DMS114 treated with DMSO at 0.1 percent for 48 hours (cell line): ENCODE data around the gene GPSM3.
"Not testable (repeated sequence)": the region's sequence is repeated elsewhere in the genome, so short reads cannot be mapped to it uniquely, and the experiment has no call there.

ENCODE experiments used
- DNase-seq: peaks from one replicate; lab custom pipeline; 2025; ENCODE audit not compliant: unreplicated experiment; lab: John Stamatoyannopoulos, UW

The GPSM3 gene

DNA sequence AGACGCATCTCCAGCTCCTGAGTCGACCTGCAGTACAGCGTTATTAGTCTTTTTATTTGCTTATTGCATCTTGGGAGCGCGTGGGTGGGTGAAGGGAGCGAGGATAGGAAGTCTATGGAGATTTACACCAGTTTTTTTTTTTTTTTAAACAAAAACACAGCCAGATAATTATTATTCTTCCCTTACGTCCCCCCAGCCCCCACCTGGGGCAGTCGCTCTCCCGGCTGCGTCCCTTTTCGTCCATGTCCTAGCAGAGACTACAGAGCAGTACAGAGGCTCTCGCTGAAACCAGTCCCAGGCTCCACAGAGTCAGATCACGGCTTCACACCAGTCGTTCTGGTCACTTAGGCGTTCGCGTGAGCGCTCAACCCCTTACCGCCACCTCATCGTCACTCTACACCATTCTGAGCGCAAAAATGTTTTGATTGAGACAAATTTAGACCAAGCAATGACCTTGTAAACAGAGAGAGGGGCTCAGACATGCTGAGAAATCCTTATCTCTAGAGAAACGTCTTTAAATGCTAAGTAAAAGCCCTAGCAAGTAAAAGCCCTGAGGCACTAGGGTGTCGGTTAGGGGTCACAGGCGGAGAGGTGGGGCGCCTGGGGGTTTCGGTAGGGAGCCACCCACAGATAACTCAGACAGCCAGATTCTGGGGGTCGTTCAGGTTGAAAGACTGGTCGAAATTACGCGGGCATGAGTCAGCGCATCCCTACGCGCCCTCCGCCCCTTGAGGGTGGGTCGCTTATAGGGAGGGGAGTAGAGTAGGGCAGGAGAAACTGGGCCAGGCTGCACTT, 39.5 kb downstream of the GPSM3 start:
- DNase-seq: no peak

DNA sequence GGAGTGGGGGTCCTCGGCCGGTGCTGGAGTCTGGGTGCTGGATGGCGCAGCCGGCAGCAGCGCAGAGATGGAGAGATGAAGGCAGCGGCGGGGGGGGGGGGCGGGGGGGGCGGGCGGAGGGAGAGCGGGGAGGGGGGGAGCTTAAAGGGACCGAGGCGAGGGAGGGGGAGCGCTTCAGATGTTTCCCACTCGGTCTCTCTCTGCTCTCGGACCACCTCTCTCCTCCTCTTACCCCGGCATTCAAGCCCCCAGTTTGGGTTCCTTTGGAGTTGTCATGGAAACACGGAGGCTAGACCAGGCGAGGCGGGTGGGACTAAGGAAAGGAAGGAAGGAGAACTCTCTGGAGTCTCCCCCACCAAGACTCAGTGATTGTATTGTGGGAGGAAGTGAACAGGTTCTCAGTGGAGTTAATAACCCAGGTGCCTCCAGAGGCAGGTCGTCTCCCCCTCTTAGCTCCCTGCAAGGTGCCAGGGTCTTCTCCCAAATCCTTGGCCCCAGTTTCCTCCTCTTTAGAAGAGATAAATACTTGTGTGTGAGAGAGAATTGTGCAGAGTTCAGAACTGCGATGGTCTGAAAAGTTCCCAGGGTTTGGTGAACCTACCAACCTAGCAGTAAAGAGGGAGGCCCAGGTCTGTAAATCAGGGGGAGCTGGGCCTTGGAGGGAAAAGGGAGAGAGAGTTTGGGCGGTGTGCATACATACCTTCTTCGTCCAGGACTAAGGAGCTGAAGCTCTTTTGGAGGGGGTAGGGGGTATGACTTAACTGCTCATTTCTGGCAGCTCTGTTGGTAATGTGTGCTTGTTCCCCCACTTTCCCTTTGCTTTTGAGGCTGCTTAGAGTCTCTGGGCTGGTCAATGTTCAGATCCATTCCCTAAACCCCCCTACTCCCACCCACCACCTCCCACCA, 40.3 kb downstream of the GPSM3 start, which contains the start of gene PRRT1:
TSS of gene PRRT1 (minus strand) at position 77 of the 906 bp plus-strand sequence. CDS start 112 bp downstream, outside the sequence.
- no peak for DNase-seq

DNA sequence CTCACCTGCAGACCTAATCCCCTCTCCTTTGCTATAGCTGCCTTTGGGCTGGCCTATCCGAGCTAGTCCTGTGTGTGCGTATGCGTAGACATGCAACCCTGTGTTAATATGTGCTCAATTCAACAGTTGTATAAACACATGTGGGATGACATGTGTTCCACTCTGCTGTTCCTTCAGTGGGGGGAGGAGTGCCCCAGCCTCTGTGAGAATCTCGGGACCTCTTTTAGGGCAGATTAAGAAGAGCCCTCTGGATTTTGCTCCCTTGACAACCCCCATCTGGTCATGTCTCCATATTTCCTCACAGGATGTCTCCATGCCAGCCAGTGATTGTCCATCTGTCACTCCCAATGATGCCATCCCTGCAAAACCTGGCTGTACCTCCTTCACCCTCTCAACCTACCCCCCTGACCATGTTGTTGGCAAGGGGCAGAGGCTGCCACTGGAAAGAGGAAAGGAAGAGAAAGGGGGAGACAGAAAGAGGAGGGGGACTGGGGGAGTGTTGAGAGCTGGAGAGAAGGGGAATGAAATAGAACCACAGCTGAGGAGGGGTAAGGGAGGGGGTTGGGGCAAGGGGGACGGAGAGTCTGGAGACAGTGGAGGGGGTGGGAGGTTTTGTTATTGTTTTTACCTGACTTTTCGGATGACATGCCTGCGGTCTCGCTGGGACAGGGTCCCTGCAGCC, 41.1 kb downstream of the GPSM3 start:
- DNase-seq: no peak

DNA sequence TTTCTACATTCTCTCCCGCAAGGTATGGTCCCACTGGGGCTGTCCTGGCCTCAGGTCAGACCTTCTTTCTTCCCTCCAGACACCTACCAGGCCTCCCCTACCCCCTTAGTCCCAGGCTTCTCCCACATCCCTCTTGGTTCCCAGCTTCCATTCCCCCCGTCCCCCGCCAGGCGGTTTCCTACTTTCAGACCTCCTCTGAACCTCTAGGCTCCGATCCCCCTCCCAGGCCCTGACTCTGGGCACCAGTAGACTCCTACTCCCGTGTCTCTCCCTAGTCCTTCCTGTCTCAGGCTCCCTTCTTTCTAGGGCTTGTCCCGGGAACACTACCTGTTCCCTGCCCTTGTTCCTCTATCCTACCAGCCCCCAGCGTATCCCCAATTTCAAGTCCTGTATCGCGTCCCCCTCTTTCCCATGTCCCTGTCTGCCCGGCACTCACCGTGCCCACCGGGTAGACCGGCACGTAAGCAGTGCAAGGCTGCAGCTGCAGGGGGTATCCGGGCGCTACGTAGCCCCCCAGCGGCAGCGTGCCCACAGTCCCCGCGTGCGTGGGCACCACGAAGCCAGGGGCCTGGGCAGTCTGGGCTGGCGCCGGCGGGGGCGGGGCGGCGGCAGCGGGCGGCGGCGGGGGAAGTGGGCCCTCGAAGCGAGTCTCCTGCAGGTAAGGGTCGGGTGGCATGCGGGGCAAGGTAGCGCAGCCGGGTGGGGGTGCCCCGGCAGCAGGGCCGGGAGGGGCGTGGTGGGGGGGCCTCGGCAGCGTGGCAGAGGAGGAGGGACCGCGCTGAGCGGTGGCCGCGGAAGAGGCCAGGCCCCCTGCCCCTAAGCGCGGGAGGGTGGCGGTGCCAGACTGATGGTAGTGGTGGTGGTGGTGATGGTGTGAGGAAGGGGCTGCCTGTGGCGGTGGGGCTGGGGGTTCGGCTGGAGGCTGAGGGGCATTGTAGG, 42.2 kb downstream of the GPSM3 start:
- DNase-seq: no peak

DNA sequence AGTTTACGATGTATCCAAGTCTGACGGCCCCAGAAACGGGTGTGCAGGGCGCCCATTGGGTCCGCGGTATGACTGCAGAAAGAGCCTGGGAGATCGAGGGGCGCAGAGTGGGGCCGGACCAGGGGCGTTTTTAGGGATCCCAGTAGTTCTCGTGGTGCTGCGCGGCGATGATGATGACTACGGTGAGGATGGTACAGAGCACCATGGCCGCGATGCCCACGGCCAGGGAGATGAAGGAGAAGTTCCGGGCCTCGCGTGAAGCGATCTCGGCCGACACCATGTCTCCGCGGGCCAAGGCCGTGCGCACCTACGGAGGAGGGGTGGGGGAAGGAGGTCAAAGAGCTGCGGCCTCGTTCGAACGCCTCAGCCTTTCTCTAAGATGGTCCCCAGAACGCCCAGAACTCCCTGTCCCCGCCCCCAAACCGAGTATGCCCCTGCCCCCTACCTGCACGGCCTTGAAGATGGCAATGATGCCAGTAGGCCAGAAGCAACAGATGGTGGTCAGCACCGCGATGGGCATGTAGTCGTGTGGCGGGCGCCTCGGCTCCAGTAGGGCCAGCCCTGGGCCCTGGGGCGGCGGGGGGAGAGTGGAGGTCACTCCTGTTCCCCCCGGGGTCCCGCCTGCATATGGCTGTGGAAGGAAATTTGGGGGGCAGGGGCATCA, 43.2 kb downstream of the GPSM3 start:
- DNase-seq: no peak

DNA sequence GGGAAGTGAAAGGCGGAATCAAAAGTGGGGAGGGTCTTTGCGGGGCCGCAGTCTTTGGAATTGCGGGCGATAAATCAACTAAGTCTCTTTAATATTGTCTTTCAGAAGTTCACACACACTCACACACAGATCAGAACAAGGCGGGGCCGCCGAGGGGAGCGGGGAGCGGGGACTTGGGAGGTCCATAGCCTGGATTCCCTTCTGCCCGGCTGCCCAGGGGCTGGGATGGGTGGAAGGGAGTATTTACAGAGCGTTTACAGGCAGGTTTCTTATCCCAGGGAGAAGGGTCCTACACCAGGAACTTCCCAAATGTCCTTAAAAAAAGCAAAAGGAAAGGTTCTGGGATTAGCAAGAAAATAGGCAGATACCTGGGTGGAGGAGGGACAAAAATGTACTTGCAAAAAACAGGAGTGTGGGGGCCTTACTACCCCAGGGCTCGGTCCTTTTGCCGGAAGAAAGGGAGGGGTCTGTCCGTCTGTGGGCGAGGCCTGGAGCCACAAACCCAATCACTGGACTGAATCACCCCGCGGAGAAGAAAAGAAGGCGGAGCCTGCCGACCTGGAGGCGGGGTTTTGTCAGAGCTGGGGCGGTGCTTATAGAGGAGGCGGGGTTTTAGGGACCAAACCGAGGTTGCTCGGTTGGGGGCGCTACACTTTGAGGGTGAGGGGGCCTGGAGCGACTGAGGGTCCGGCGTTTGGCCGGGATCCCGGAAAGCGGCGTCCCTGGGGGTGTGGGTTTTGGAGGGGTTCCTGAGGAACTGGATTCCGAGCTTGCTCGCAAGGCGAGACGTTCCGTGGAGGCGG, 44.0 kb downstream of the GPSM3 start:
- DNase-seq: no peak

DNA sequence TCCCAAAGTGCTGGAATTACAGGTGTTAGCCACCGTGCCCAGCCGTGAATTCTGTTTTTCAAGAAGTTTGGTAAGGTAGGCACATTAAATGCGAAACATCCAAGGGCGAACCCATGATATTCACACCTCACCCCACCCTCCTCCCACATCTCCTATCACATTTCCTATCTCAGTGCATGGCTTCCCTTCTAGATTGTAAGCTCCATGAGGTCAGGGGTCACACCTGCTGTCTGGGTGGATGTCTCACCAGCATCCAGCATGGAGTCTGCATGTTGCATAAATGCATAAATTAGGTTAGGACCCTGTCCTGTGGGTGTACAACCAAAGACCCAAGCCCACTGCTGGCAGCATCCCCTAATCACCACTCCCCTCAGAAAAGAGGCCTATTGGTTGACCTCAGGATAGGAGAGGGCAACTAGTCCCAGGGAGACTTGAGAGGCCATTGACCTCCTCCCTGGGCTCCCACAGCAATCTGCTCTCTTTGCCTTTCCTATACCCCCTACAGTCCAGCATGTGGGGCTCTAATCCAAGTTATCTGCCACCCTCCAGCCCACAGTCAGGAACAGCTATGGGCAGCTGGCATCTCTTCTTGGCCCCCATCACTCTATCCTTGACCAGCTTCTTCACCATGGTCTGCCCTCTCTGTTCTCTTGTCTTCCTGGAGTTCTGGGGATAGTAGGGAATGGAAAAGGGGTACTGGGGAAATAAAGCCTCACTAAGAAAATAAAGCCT, 44.9 kb downstream of the GPSM3 start:
- DNase-seq: no peak

DNA sequence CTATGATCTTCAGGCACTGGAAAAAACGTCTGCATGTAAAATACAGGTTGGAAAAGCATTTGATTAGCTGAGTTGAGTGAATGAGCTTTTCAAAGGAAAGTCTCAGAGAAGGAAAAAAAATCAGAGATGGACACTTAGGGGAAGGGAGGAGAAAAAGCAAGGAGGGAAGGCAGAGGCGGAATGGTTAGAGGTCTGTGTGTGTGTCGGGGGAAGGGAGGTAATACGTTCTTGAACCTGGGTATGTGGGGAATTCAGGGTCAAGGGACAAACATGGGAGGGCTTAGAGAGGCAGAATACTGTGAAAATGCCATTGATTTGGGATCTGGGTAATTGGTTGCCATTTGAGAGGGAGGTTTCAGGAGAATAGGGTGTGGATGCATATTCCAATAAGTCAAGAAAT, 45.8 kb downstream of the GPSM3 start:
- DNase-seq: no peak

DNA sequence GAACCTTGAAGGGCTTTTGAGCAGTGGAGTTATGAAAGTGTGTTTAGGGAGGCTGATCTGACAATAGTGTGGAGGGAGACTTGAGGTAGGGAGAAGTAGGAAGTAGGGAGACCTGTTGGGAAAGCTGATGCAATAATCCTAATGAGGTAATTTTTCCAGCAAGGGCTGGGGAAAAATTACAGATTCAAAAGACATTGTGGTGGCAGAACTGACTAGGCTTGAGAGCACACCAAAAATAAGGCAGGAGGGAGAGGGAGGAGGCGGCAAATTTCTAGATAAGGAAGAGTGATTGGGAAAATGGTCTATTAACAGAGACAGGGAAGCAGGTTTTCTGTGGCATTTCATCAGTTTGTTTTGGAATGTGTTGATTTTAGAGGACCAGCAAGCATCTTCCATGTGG, 46.2 kb downstream of the GPSM3 start:
- no peak for DNase-seq

DNA sequence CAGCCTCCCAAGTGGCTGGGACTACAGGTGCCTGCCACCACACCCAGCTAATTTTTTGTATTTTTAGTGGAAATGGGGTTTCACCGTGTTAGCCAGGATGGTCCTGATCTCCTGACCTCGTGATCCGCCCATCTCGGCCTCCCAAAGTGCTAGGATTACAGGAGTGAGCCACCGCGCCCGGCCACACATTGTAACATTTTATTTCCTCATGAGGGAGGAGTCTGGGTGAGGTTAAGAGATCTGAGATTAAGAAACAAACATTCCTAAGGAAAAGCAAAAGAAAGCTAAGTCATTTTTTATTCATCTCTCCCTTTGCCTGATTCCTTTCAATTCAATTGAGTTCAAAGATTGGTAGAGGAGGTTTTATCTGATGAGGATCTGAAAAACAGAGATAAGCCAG, 48.2 kb downstream of the GPSM3 start:
- not testable (repeated sequence) for DNase-seq
